PC-9 (cell line): ENCODE results near the gene ZEB2. TPM values are rescaled to one million over a fixed set of nuclear protein-coding genes. Genes with fewer than 3 reads are reported as not detected.

ENCODE experiments used
- BruUV-seq: library from RNA; stranded (reverse); fragments of 400-500 nt; replicated peaks from 2 replicates; lab custom pipeline; 2021; lab: Mats Ljungman, UMichigan
- CTCF ChIA-PET: fragments of 300-600 bp; sonication (Branson Sonifier 250); formaldehyde crosslinking; loops from one replicate; lab custom pipeline; 2022; ENCODE audit warnings: antibody characterized with exemption; lab: Charles Lee
- POLR2A ChIA-PET: fragments of 300-600 bp; sonication (Branson Sonifier 250); formaldehyde crosslinking; loops from one replicate; lab custom pipeline; 2022; ENCODE audit warnings: antibody characterized with exemption; ENCODE audit not compliant: unreplicated experiment; lab: Charles Lee
- DNase-seq, 2 experiments: peaks; one replicate each; pipeline versions ENCODE4 v3.0.0 to v3.0.0-alpha.2; 2015 to 2022; ENCODE audit warnings: mixed read lengths in 1 of 2
- H2AFZ ChIP-seq: fragments of 200-600 bp; sonication (generic); 2 replicates; pipeline ENCODE4 v1.8.1; 2017; ENCODE audit warnings: antibody characterized with exemption
- H3F3A ChIP-seq: fragments of 200-600 bp; sonication (generic); 2 replicates; pipeline ENCODE4 v1.8.1; 2017; ENCODE audit warnings: antibody characterized with exemption, mild to moderate bottlenecking, low read depth; ENCODE audit not compliant: insufficient read depth
- H3K27ac ChIP-seq: fragments of 200-600 bp; sonication (generic); 2 replicates; pipeline ENCODE4 v1.6.1; 2016; ENCODE audit warnings: mixed run types
- H3K27me3 ChIP-seq: fragments of 200-600 bp; sonication (generic); 2 replicates; pipeline ENCODE4 v1.6.1; 2016; ENCODE audit warnings: low read depth, mixed run types; ENCODE audit not compliant: insufficient read depth
- H3K36me3 ChIP-seq: fragments of 200-600 bp; sonication (generic); 2 replicates; pipeline ENCODE4 v1.6.1; 2016; ENCODE audit warnings: low read depth, mixed run types
- H3K4me1 ChIP-seq: fragments of 200-600 bp; sonication (generic); replicated peaks from 2 replicates; pipeline ENCODE4 v1.6.1; 2016; ENCODE audit warnings: mixed run types; ENCODE audit not compliant: insufficient read depth
- H3K4me2 ChIP-seq: fragments of 200-600 bp; sonication (generic); 2 replicates; pipeline ENCODE4 v1.6.1; 2017; ENCODE audit warnings: mixed run types
- H3K4me3 ChIP-seq: fragments of 200-600 bp; sonication (generic); 2 replicates; pipeline ENCODE4 v1.6.1; 2016; ENCODE audit warnings: mixed run types
- H3K79me2 ChIP-seq: fragments of 200-600 bp; sonication (generic); 2 replicates; pipeline ENCODE4 v1.6.1; 2017; ENCODE audit warnings: low read depth, mixed run types
- H3K9me2 ChIP-seq: fragments of 200-600 bp; sonication (generic); 2 replicates; pipeline ENCODE4 v1.8.1; 2017; ENCODE audit warnings: mild to moderate bottlenecking; ENCODE audit not compliant: insufficient read depth
- H3K9me3 ChIP-seq: fragments of 200-600 bp; sonication (generic); 2 replicates; pipeline ENCODE4 v1.8.1; 2016; ENCODE audit warnings: low read depth; ENCODE audit not compliant: insufficient read depth
- H4K20me1 ChIP-seq: fragments of 200-600 bp; sonication (generic); 2 replicates; pipeline ENCODE4 v1.8.1; 2017; ENCODE audit not compliant: insufficient read depth
- EZH2 ChIP-seq: fragments of 200-600 bp; sonication (generic); IDR thresholded peaks from 2 replicates; pipeline ENCODE4 v1.8.0; 2017; ENCODE audit warnings: antibody characterized with exemption, low read depth
- intact Hi-C: fragments of 100-400 bp; cut with micrococcal nuclease; formaldehyde crosslinking; loops from one replicate; pipeline ENCODE4 v1.10.0; 2022; ENCODE audit not compliant: unreplicated experiment
- total RNA-seq: library from RNA; stranded (reverse); gene quantifications from 2 replicates; pipeline ENCODE4 v1.2.3, GENCODE V29; 2021
- TF ChIP-seq, protein P1 (sequence below): fragments of 200-600 bp; sonication (generic); conservative IDR thresholded peaks from 2 replicates; pipeline ENCODE4 v1.6.1; 2017; ENCODE audit warnings: mixed run types, antibody characterized with exemption, mild to moderate bottlenecking, moderate library complexity

The ZEB2 gene
- total RNA-seq, 1 experiment from 2014 or later: 0.09 TPM

DNA sequence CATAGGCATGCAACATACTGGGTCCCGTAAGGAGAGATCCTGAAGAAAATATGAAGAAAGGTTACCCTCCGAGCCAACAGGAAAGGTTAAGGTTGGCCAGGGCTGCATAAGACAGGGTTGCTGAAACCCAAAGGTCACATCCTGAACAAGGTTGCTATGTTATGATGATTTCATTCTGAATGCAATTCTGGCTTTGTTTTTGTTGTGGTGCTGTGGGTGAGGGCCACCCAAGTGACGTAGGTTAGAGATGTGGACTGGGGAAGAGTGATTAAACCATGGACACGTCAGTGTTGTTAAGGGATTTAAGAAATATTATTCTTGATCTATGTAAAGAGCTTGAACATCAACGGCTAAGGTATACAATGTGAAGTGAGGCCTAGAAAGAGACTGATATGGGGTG lies 60.0 kb downstream of the ZEB2 start:
- TF ChIP-seq, protein P1, sequence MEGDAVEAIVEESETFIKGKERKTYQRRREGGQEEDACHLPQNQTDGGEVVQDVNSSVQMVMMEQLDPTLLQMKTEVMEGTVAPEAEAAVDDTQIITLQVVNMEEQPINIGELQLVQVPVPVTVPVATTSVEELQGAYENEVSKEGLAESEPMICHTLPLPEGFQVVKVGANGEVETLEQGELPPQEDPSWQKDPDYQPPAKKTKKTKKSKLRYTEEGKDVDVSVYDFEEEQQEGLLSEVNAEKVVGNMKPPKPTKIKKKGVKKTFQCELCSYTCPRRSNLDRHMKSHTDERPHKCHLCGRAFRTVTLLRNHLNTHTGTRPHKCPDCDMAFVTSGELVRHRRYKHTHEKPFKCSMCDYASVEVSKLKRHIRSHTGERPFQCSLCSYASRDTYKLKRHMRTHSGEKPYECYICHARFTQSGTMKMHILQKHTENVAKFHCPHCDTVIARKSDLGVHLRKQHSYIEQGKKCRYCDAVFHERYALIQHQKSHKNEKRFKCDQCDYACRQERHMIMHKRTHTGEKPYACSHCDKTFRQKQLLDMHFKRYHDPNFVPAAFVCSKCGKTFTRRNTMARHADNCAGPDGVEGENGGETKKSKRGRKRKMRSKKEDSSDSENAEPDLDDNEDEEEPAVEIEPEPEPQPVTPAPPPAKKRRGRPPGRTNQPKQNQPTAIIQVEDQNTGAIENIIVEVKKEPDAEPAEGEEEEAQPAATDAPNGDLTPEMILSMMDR: no peak
- no peak for TF ChIP-seq EZH2
- BruUV-seq: no TSS peak
- no peak overlapping the region for H3K27ac ChIP-seq
- H3K4me2 ChIP-seq: no peak overlapping the region
- no peaks in the 10 kb centered on the region; the same call in 1 of the 2 replicates for H3K9me2 ChIP-seq
- H3K4me1 ChIP-seq: no peaks in the 10 kb centered on the region
- no peaks in the 10 kb centered on the region for H4K20me1 ChIP-seq
- CTCF ChIA-PET: no interaction called here
- no peak overlapping the region for H3K4me3 ChIP-seq
- H3F3A ChIP-seq: no peaks in the 10 kb centered on the region
- H2AFZ ChIP-seq: no peak overlapping the region
- no peaks in the 10 kb centered on the region for H3K36me3 ChIP-seq
- H3K9me3 ChIP-seq: no peaks in the 10 kb centered on the region
- POLR2A ChIA-PET: no interaction called here
- intact Hi-C loops: no loop called here
- no peak for DNase-seq
- no peaks in the 10 kb centered on the region for H3K79me2 ChIP-seq
- H3K27me3 ChIP-seq: no peaks in the 10 kb centered on the region

DNA sequence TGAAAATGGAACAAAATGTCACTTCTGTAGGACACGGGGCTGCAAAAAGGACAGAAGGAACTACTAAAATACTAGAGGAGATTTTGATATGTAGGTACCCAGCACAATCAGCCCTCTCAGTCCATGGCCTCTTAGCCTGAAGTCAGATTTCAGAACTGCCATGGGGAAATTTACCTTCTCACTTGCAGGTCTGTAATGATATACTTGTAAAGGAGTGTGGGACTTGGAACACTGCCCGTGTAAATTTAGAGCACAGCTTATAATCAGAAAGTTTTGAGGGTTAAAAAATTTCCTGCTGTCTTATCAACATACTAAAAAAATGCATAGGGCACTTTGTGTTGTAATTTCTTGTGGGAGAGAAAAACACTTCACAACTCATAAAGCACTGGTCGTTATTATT lies 60.6 kb downstream of the ZEB2 start:
- Histone ChIP-seq H3K79me2 (no peaks in the 10 kb centered on the region), H3K4me1 (no peaks in the 10 kb centered on the region), H4K20me1 (no peaks in the 10 kb centered on the region), H3K27me3 (no peaks in the 10 kb centered on the region), H3K9me3 (no peaks in the 10 kb centered on the region), H3K4me2 (no peak overlapping the region), H3F3A (no peaks in the 10 kb centered on the region), H3K36me3 (no peaks in the 10 kb centered on the region), H3K4me3 (no peak overlapping the region), H3K27ac (no peak overlapping the region), H3K9me2 (no peaks in the 10 kb centered on the region; the same call in 1 of the 2 replicates), H2AFZ (no peak overlapping the region)
- ChIA-PET POLR2A (no interaction called here), CTCF (no interaction called here)
- DNase-seq: no peak
- intact Hi-C loops: no loop called here
- TF ChIP-seq, protein P1: no peak
- TF ChIP-seq EZH2: no peak
- BruUV-seq: no TSS peak

DNA sequence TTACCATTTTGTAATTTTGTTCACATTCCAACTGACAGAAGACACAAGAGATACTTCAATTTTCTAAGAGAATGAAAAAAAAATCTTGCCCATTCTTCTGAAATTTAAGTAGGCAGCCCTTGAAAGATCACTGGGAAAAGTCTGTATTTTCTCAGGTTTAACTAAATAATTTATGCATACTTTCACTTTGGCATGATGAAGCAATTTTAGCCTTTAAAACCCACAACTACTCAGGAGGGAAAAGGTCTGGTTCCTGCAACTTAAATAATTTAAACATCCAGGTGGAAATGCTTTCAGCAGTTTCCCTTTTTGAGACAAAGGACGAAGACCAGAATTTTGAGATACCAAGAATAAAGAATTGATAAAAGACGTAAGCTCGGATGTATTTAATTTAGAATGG lies 61.4 kb downstream of the ZEB2 start:
- Histone ChIP-seq H3K4me2 (no peak overlapping the region), H3K27me3 (no peaks in the 10 kb centered on the region), H3K9me2 (no peaks in the 10 kb centered on the region), H3K9me3 (no peaks in the 10 kb centered on the region), H3F3A (no peaks in the 10 kb centered on the region), H4K20me1 (no peaks in the 10 kb centered on the region), H3K4me1 (no peaks in the 10 kb centered on the region), H2AFZ (no peak overlapping the region), H3K36me3 (no peaks in the 10 kb centered on the region), H3K4me3 (no peak overlapping the region), H3K27ac (no peak overlapping the region), H3K79me2 (no peaks in the 10 kb centered on the region)
- TF ChIP-seq, protein P1: no peak
- TF ChIP-seq EZH2: no peak
- BruUV-seq: no TSS peak
- ChIA-PET CTCF (no interaction called here), POLR2A (interaction anchor here (0.6 kb wide), 1 partner anchor 9 kb away, joined by 4 read pairs; no protein-coding TSS in a partner anchor)
- intact Hi-C loops: no loop called here
- DNase-seq: no peak
